ENCODE measurements around the gene ANXA11.

GRCh38 chr10:80168679-80169380 lies 36.5 kb downstream of the ANXA11 start:
- TF ChIP-seq CTCF (IDR thresholded peaks at IDR 0.05) (no peak), POLR2A (IDR thresholded peaks at IDR 0.05) (no peak)

All from breast epithelium (tissue), 3 donors.